ENCODE data around the gene DNAI2.

DNAI2 gene

DNA sequence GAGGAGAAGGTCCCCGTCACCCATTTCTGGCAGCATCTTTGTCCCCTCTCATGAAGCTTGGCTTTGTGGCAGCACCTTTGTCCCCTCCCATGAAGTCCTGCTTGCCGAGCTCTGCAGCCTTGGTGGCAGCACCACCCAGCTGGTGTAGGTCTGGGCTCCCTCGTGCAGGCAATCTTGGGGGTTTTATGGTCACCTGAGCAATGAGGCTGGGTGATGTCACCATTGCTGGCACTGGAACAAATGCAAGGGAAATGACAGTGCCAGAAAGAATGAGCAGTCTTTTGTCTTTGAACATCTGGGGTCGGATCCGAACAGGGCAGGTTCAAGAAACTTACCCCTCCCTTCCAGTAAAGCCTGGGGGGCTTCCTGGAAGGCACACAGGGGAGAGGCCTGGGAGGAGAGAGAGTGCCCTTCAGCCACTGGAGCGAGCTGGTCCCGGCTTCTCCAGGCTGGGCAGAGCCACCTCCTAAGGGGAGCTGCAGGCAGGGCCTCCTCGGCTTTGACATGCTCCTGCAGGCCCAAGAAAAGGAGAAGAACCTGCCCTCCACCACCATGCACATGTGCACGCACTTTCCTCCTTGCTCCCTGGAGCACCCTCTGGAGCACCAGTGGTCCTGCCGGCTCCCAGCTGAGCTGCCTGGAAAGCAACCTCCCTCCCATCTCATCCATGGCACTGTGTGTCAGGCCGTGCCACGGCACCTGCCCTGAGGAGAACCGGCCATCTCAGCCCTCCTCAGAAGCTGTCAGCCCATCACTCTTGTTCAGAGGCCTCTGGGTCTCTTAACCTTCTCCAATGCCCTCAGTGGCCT is 71.6 kb downstream of the DNAI2 start:
- ChIA-PET POLR2A (no interaction called here), CTCF (interaction anchor here (0.7 kb wide), 1 partner anchor 22 kb away, joined by 3 read pairs; the partner anchor contains the start of gene GPR142)
- H3K4me3 ChIP-seq (ENCODE audit: low read depth, low read length): no peak overlapping the region
- TF ChIP-seq, protein P1, sequence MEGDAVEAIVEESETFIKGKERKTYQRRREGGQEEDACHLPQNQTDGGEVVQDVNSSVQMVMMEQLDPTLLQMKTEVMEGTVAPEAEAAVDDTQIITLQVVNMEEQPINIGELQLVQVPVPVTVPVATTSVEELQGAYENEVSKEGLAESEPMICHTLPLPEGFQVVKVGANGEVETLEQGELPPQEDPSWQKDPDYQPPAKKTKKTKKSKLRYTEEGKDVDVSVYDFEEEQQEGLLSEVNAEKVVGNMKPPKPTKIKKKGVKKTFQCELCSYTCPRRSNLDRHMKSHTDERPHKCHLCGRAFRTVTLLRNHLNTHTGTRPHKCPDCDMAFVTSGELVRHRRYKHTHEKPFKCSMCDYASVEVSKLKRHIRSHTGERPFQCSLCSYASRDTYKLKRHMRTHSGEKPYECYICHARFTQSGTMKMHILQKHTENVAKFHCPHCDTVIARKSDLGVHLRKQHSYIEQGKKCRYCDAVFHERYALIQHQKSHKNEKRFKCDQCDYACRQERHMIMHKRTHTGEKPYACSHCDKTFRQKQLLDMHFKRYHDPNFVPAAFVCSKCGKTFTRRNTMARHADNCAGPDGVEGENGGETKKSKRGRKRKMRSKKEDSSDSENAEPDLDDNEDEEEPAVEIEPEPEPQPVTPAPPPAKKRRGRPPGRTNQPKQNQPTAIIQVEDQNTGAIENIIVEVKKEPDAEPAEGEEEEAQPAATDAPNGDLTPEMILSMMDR (IDR thresholded peaks at IDR 0.05; ENCODE audit: insufficient read depth, low read length, missing control alignments): no peak
- DNase-seq (ENCODE audit: low read depth, low spot score): no peak

DNA sequence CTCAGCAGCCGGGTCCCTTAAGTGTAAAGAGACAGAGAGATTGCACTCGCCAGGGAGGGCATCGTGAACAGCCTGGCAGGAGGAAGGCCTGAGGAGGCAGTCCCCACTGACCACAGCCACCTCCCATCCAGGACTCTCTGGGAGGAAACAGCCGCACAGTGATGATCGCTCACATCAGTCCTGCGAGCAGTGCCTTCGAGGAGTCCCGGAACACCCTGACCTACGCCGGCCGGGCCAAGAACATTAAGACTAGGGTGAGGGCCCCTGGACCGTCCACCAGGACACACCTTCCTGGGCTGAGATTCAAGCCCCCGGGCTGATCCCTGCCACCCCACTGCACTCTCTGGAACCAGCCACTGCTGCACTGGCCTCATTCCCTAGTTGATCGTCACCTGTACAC is 73.6 kb downstream of the DNAI2 start:
- ChIA-PET CTCF (interaction anchor here (1.0 kb wide), 1 partner anchor 20 kb away, joined by 3 read pairs; the partner anchor contains the start of gene GPR142), POLR2A (no interaction called here)
- DNase-seq (ENCODE audit: low read depth, low spot score): no peak
- TF ChIP-seq, protein P1 (IDR thresholded peaks at IDR 0.05; ENCODE audit: insufficient read depth, low read length, missing control alignments): no peak
- no peak overlapping the region for H3K4me3 ChIP-seq (ENCODE audit: low read depth, low read length)

DNA sequence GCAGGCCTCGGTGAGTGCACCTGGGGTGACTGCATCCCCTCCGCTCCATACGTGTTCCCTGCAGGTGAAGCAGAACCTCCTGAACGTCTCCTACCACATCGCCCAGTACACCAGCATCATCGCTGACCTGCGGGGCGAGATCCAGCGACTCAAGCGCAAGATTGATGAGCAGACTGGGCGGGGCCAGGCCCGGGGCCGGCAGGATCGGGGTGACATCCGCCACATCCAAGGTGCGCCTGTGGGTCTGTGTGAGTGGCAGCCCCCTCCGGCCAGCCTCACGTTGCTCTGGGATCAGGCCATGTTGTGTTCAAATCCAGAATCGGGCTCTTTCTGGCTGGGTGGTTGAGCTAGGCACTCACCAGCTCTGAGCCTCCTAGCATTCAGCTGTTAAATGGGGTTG is 75.1 kb downstream of the DNAI2 start:
- no peak for DNase-seq (ENCODE audit: low read depth, low spot score)
- ChIA-PET CTCF (no interaction called here), POLR2A (no interaction called here)
- no peak overlapping the region for H3K4me3 ChIP-seq (ENCODE audit: low read depth, low read length)
- TF ChIP-seq, protein P1 (IDR thresholded peaks at IDR 0.05; ENCODE audit: insufficient read depth, low read length, missing control alignments): no peak

DNA sequence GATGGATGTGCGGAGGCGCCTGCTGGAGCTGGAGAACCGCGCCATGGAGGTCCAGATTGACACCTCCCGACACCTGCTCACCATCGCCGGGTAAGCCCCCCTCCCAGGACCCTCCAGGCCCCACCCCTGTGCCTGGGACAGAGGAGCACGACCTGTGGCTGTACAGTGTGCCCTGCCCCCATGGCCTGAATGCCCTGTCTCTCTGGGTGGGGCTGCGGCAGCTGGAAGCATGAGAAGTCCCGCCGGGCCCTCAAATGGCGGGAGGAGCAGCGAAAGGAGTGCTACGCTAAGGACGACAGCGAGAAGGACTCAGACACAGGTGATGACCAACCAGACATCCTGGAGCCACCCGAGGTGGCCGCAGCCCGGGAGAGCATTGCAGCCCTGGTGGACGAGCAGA is 76.5 kb downstream of the DNAI2 start:
- H3K4me3 ChIP-seq (ENCODE audit: low read depth, low read length): no peak overlapping the region
- no peak for DNase-seq (ENCODE audit: low read depth, low spot score)
- TF ChIP-seq, protein P1 (IDR thresholded peaks at IDR 0.05; ENCODE audit: insufficient read depth, low read length, missing control alignments): no peak
- ChIA-PET CTCF (no interaction called here), POLR2A (no interaction called here)

DNA sequence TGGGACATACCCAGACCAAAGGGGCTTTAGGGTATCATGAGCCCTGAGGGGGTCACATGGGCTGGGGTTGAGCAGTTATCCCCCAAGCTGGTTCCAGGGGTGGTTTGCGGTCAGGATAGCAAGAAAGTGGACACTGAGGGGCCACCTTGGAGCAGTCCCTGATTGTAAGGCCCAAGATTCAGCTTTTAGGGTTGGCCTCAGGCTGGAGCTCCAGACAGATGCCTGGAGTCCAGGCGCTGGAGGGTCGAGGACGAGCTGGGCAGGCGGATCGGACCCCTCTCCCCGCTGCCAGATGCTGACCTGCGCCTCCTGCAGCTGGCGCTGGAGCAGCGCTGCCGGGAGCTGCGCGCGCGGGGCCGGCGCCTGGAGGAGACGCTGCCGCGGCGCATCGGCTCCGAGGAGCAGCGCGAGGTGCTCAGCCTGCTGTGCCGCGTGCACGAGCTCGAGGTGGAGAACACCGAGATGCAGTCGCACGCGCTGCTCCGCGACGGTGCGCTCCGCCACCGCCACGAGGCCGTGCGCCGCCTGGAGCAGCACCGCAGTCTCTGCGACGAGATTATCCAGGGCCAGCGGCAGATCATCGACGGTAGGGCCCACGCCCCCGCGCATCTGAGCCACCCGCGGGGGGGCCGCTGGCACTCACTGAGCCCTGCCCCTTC is 77.6 kb downstream of the DNAI2 start:
- TF ChIP-seq, protein P1 (IDR thresholded peaks at IDR 0.05; ENCODE audit: insufficient read depth, low read length, missing control alignments): no peak
- no peak overlapping the region for H3K4me3 ChIP-seq (ENCODE audit: low read depth, low read length)
- ChIA-PET POLR2A (no interaction called here), CTCF (interaction anchor here (1.8 kb wide), 1 partner anchor 17 kb away, joined by 7 read pairs; no protein-coding TSS in a partner anchor)
- DNase-seq (ENCODE audit: low read depth, low spot score): no peak

DNA sequence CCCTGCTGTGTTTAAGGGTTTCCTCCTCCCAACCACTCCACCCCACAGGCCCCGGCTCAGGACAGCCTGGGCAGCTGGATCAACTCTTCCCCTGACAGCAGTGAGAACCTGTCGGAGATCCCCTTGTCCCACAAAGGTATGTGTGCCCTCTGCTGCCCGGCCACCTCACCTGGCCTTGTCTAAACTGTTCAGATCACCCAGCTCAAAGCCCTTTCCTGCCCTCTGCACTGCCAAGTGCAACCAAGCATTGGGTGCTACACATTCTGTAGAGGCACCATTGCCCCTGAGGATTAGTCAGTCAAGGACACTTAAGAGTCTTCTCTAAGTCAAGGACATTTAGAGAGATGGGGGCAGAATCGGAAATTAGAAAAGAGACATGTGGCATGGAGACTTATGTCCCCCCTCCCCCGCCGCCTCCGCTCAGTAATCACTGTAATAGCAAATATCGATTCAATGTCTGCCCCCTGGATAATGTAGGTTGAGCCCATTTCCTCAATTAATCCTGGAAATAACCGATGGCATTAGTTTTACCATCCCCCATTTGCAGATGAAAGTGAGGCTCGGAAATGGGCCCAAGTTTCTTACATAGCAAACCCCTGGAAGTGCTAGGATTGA is 79.5 kb downstream of the DNAI2 start:
- no peak overlapping the region for H3K4me3 ChIP-seq (ENCODE audit: low read depth, low read length)
- TF ChIP-seq, protein P1 (IDR thresholded peaks at IDR 0.05; ENCODE audit: insufficient read depth, low read length, missing control alignments): no peak
- DNase-seq (ENCODE audit: low read depth, low spot score): no peak
- POLR2A ChIA-PET: no interaction called here
- CTCF ChIA-PET: interaction anchor here (0.8 kb wide), 1 partner anchor 55 kb away, joined by 4 read pairs; no protein-coding TSS in a partner anchor

Measured in AG04449 (cell line).